ENCODE data around the gene ZNF14.

- TF ChIP-seq CTCF (IDR thresholded peaks at IDR 0.05 in 4 of 5, conservative IDR thresholded peaks at IDR 0.05 in 1 of 5) (no peak), POLR2A (IDR thresholded peaks at IDR 0.05) (no peak)
These were observed 45.8 kb upstream of the ZNF14 start for GRCh38 chr19:19778666-19779065.

Data from gastrocnemius medialis (tissue), 4 donors.